Measurements from ENCODE around the gene ARVCF. TPM values are rescaled to one million over a fixed set of nuclear protein-coding genes. Genes with fewer than 3 reads are reported as not detected.

The ARVCF gene
- total RNA-seq, 1 experiment from 2014 or later, result 12.0 TPM

- Histone ChIP-seq H3K27me3 (replicated peaks; ENCODE audit: control insufficient read depth, insufficient read depth, low read length) (no peaks in the 10 kb centered on the region; the same call in 1 of the 2 replicates), H3K4me1 (peaks cover 11% of the 10 kb centered on the region), H3K9me3 (no peaks in the 10 kb centered on the region), H3K4me3 (ENCODE audit: low read depth, low read length) (no peak overlapping the region), H3K36me3 (ENCODE audit: control insufficient read depth, insufficient read depth, low read length) (no peaks in the 10 kb centered on the region)
- POLR2A ChIA-PET, result interaction anchor here (0.6 kb wide), 1 partner anchor 70 kb away, joined by 3 read pairs; no protein-coding TSS in a partner anchor
- no peaks in the 10 kb centered on the region for H3K9me3 Mint-ChIP-seq (ENCODE audit: unreplicated experiment)
- no TSS peak for BruUV-seq (replicated peaks)
- H3K4me3 Mint-ChIP-seq (ENCODE audit: unreplicated experiment), result peak overlapping the region; percentile 57
- DNase-seq, result no peak
- CTCF ChIA-PET, result interaction anchor here (0.7 kb wide), 1 partner anchor 63 kb away, joined by 3 read pairs; no protein-coding TSS in a partner anchor
- intact Hi-C loops (cut with micrococcal nuclease; ENCODE audit: unreplicated experiment), result loop anchor here (5.0 kb wide), 1 partner anchor 67 kb away; the partner anchor contains the start of gene DGCR8
- H3K27ac Mint-ChIP-seq (ENCODE audit: unreplicated experiment), result no peak overlapping the region
- TF ChIP-seq CTCF (IDR thresholded peaks at IDR 0.05; ENCODE audit: insufficient read depth in 1 of 2, low read depth in 1 of 2, low read length in 1 of 2, severe bottlenecking in 1 of 2, unreplicated experiment in 1 of 2), result no peak
- no peaks in the 10 kb centered on the region for H3K4me1 Mint-ChIP-seq (ENCODE audit: low read depth, unreplicated experiment)
- H3K27me3 Mint-ChIP-seq (ENCODE audit: insufficient read depth, unreplicated experiment), result no peaks in the 10 kb centered on the region
- H3K36me3 Mint-ChIP-seq (ENCODE audit: insufficient read depth, unreplicated experiment), result no peaks in the 10 kb centered on the region
Observed at GRCh38 chr22:20015187-20015625, 1.4 kb downstream of the ARVCF start.

DNA sequence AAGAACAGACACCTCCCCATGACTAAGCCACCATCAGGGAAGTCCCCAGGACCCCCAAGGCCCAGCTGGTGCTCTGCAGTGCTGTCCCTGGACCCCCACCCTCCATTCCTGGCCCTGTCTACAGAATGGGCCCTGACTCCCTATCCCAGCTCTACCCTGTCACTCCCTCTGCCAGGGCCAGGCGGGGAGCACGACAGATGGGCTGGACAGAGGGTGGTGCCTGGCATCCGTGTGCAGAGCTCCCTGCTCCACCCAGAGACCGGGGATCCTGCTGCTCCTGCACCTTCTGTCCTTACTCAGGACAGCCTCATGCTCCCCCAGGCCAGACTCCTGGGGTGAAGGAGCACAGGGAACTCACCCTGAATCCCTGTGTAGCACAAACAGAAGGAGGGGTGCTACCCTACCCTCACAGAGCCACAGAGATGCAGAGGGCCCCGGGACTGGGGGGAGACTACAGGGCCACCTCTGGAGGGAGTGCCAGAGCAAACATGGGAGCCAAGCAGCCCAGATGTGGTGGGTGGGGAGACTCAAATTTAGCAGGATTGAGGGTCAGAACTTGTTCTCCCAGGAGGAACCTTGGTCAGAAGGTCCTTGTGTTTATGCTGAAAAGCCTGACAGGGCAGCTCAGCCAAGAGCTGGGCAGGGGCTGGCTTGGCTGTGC, 2.0 kb downstream of the ARVCF start:
- Histone ChIP-seq H3K36me3 (ENCODE audit: control insufficient read depth, insufficient read depth, low read length) (no peaks in the 10 kb centered on the region), H3K9me3 (no peaks in the 10 kb centered on the region), H3K27me3 (replicated peaks; ENCODE audit: control insufficient read depth, insufficient read depth, low read length) (no peaks in the 10 kb centered on the region; the same call in 1 of the 2 replicates), H3K4me3 (ENCODE audit: low read depth, low read length) (no peak overlapping the region), H3K4me1 (peaks cover 11% of the 10 kb centered on the region)
- Mint-ChIP-seq H3K27me3 (ENCODE audit: insufficient read depth, unreplicated experiment) (no peaks in the 10 kb centered on the region), H3K36me3 (ENCODE audit: insufficient read depth, unreplicated experiment) (no peaks in the 10 kb centered on the region), H3K4me1 (ENCODE audit: low read depth, unreplicated experiment) (no peaks in the 10 kb centered on the region), H3K27ac (ENCODE audit: unreplicated experiment) (no peak overlapping the region), H3K4me3 (ENCODE audit: unreplicated experiment) (peak overlapping the region; percentile 57), H3K9me3 (ENCODE audit: unreplicated experiment) (no peaks in the 10 kb centered on the region)
- intact Hi-C loops (cut with micrococcal nuclease; ENCODE audit: unreplicated experiment), result loop anchor here (5.0 kb wide), 1 partner anchor 68 kb away; the partner anchor contains the start of gene DGCR8
- TF ChIP-seq CTCF (IDR thresholded peaks at IDR 0.05; ENCODE audit: insufficient read depth in 1 of 2, low read depth in 1 of 2, low read length in 1 of 2, severe bottlenecking in 1 of 2, unreplicated experiment in 1 of 2), result no peak
- no TSS peak for BruUV-seq (replicated peaks)
- POLR2A ChIA-PET, result no interaction called here
- CTCF ChIA-PET, result interaction anchor here (1.7 to 2.2 kb wide), 2 partner anchors 10 to 44 kb away, joined by 4 to 17 read pairs; no protein-coding TSS in a partner anchor
- no peak for DNase-seq

- no TSS peak for BruUV-seq (replicated peaks)
- no peaks in the 10 kb centered on the region for H3K4me1 Mint-ChIP-seq (ENCODE audit: low read depth, unreplicated experiment)
- CTCF ChIA-PET, result interaction anchor here (0.5 to 2.2 kb wide), 5 partner anchors 11 to 98 kb away, joined by 4 to 17 read pairs (median 5); no protein-coding TSS in a partner anchor
Observed at GRCh38 chr22:20013382-20013871, 3.2 kb downstream of the ARVCF start.

More at GRCh38 chr22:20013382-20013871, 3.2 kb downstream of the ARVCF start:
- H3K36me3 Mint-ChIP-seq (ENCODE audit: insufficient read depth, unreplicated experiment), result no peaks in the 10 kb centered on the region
- H3K4me1 ChIP-seq, result peaks cover 11% of the 10 kb centered on the region
- no peaks in the 10 kb centered on the region for H3K9me3 ChIP-seq
- no peak overlapping the region for H3K4me3 ChIP-seq (ENCODE audit: low read depth, low read length)
- H3K4me3 Mint-ChIP-seq (ENCODE audit: unreplicated experiment), result no peak overlapping the region
- TF ChIP-seq CTCF (IDR thresholded peaks at IDR 0.05; ENCODE audit: insufficient read depth in 1 of 2, low read depth in 1 of 2, low read length in 1 of 2, severe bottlenecking in 1 of 2, unreplicated experiment in 1 of 2), result peak; percentile 42 to 62
- no peaks in the 10 kb centered on the region for H3K36me3 ChIP-seq (ENCODE audit: control insufficient read depth, insufficient read depth, low read length)
- no peaks in the 10 kb centered on the region for H3K9me3 Mint-ChIP-seq (ENCODE audit: unreplicated experiment)
- H3K27me3 ChIP-seq (replicated peaks; ENCODE audit: control insufficient read depth, insufficient read depth, low read length), result no peaks in the 10 kb centered on the region
- intact Hi-C loops (cut with micrococcal nuclease; ENCODE audit: unreplicated experiment), result no loop called here
- DNase-seq, result peak; percentile 58
- no peak overlapping the region for H3K27ac Mint-ChIP-seq (ENCODE audit: unreplicated experiment)
- H3K27me3 Mint-ChIP-seq (ENCODE audit: insufficient read depth, unreplicated experiment), result no peaks in the 10 kb centered on the region
- POLR2A ChIA-PET, result interaction anchor here (0.6 kb wide), 1 partner anchor 24 kb away, joined by 3 read pairs; no protein-coding TSS in a partner anchor

Data from Caco-2 (cell line).